Fibroblast of villous mesenchyme (primary cell): Measurements from ENCODE around the gene TREML4. TPM values are rescaled to one million over a fixed set of nuclear protein-coding genes. Genes with fewer than 3 reads are reported as not detected.

Experiments used
- DNase-seq: peaks from one replicate; pipeline ENCODE4 v3.0.0-alpha.2; 2010; ENCODE audit warnings: low read depth
- H3K4me3 ChIP-seq: 2 replicates; pipeline ENCODE4 v1.5.1; 2011; ENCODE audit warnings: low read depth, mild to moderate bottlenecking, low read length
- CTCF ChIP-seq: IDR thresholded peaks from 2 replicates; pipeline ENCODE4 v1.5.1; 2012; ENCODE audit warnings: low read depth, mild to moderate bottlenecking, low read length; ENCODE audit not compliant: insufficient read depth
- small RNA-seq: library from RNA; depleted of rRNA; stranded (forward); fragments of <200 nt; gene quantifications from one replicate; pipeline ENCODE3, GENCODE V24; 2012
- total RNA-seq: library from RNA; depleted of rRNA; stranded (reverse); fragments of >200 nt; gene quantifications from 2 replicates; pipeline ENCODE4 v1.2.3, GENCODE V29; 2012

The TREML4 gene
- total RNA-seq, 1 donor: not detected

GRCh38 chr6:41280381-41281057, 52.4 kb downstream of the TREML4 start:
- no peak for DNase-seq
- H3K4me3 ChIP-seq: no peak overlapping the region
- TF ChIP-seq CTCF: no peak

- DNase-seq: no peak
- H3K4me3 ChIP-seq: no peak overlapping the region
- no peak for TF ChIP-seq CTCF
Measured at GRCh38 chr6:41283600-41283999, 55.5 kb downstream of the TREML4 start.

GRCh38 chr6:41284726-41285125, 56.6 kb downstream of the TREML4 start:
- TF ChIP-seq CTCF: no peak
- peak; percentile 66 for DNase-seq
- no peak overlapping the region for H3K4me3 ChIP-seq

- no peak within 1 kb of the TSS for H3K4me3 ChIP-seq
- no peak for TF ChIP-seq CTCF
- DNase-seq: peak; percentile 86
Measured at GRCh38 chr6:41286544-41287346, 58.6 kb downstream of the TREML4 start, which contains the start of gene TREM1. Gene TREM1 (minus strand): TSS chr6:41286682. CDS start chr6:41286655, 27 bp downstream.

DNA sequence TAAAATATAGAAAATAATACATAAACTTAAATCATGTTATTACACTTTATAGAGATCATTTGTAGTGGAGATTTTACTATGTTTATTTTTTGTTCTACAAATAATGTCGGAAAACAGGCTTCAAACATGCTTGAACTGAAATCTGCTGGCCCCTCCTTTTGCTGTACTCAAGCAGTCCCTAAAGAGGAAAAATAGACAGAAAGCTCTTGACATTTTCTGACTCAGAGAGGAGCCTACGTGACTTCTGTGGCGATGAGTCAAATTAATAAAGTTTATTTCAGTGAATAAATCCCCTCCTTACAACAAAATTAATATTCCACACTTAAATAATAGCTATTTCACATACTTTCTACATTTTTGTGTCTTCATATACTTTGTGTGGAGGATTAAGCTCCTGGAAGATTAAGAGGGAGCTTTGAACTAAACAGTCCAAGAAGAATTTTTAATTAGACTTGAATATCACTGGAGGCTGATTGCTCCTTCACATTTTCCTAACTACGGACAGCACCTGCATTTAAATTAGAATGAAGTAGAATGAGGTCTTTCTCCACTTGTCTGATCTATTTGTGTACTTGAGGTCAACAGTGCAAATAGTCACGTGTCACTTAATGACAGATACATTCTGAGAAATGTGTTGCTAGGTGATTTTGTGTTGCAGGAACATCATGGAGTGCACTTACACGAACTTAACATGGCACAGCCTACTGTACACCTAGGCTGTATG, 60.0 kb downstream of the TREML4 start:
- no peak overlapping the region for H3K4me3 ChIP-seq
- no peak for DNase-seq
- TF ChIP-seq CTCF: no peak

Small RNA genes within 50 kb of the gene (small RNA-seq; reads per million reads assigned to genes)
- gene AL391903.2 (not detected), gene AL391903.3 (not detected), gene RNA5SP207 (not detected)

Other genes starting within 250 kb of the TREML4 start
- under 0.01 TPM in 2 replicates for gene UNC5CL, start 189.1 kb upstream of the TREML4 start, total RNA-seq
- not detected in 2 replicates for gene TSPO2, start 185.9 kb upstream of the TREML4 start, total RNA-seq
- not detected in 2 replicates for gene APOBEC2, start 175.1 kb upstream of the TREML4 start, total RNA-seq
- gene OARD1, start 156.0 kb upstream of the TREML4 start, total RNA-seq: 3.2 and 4.7 TPM in 2 replicates
- 7.7 and 10.4 TPM in 2 replicates for gene NFYA, start 155.4 kb upstream of the TREML4 start, total RNA-seq
- not detected in 2 replicates for gene TREML1, start 74.0 kb upstream of the TREML4 start, total RNA-seq
- gene TREM2, start 65.2 kb upstream of the TREML4 start, total RNA-seq: not detected in 2 replicates
- not detected in 2 replicates for gene TREML2, start 27.2 kb upstream of the TREML4 start, total RNA-seq
- gene TREM1, start 58.3 kb downstream of the TREML4 start, total RNA-seq: not detected in 2 replicates
- gene NCR2, start 107.3 kb downstream of the TREML4 start, total RNA-seq: not detected in 2 replicates